ENCODE results near the gene GDPD3. TPM values are rescaled to one million over a fixed set of nuclear protein-coding genes. Genes with fewer than 3 reads are reported as not detected.

Gene GDPD3
- total RNA-seq, 1 donor from 2014 or later: 6.0 TPM

GRCh38 chr16:30068333-30068732, 45.0 kb downstream of the GDPD3 start:
- H3K27ac Mint-ChIP-seq: peak overlapping the region; percentile 75
- peak overlapping the region; percentile 70 for H3K4me3 Mint-ChIP-seq
- no peaks in the 10 kb centered on the region for H3K9me3 Mint-ChIP-seq
- intact Hi-C loops (cut with micrococcal nuclease): no loop called here
- H3K4me1 Mint-ChIP-seq: peaks cover 41% of the 10 kb centered on the region
- no peaks in the 10 kb centered on the region for H3K27me3 Mint-ChIP-seq
- peaks cover 73% of the 10 kb centered on the region for H3K36me3 Mint-ChIP-seq (ENCODE audit: low read depth)
- no peak for DNase-seq

DNA sequence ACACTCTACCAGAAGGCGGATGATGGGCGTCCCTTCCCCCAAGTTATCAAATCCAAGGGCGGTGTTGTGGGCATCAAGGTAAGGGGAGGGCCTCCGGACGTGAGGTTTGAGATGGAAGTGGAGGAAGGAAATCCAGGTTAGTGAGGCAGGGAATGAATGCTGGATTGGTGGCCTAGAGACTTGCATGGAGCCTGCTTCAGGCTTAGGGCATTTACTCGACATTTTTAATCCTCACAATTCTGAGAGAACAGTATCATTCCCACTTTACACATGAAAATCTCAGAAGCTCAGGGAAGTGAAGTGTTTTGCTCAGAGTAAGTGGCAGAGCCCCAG, 45.8 kb downstream of the GDPD3 start:
- intact Hi-C loops (cut with micrococcal nuclease): no loop called here
- peak overlapping the region; percentile 99 for H3K27ac Mint-ChIP-seq

DNA sequence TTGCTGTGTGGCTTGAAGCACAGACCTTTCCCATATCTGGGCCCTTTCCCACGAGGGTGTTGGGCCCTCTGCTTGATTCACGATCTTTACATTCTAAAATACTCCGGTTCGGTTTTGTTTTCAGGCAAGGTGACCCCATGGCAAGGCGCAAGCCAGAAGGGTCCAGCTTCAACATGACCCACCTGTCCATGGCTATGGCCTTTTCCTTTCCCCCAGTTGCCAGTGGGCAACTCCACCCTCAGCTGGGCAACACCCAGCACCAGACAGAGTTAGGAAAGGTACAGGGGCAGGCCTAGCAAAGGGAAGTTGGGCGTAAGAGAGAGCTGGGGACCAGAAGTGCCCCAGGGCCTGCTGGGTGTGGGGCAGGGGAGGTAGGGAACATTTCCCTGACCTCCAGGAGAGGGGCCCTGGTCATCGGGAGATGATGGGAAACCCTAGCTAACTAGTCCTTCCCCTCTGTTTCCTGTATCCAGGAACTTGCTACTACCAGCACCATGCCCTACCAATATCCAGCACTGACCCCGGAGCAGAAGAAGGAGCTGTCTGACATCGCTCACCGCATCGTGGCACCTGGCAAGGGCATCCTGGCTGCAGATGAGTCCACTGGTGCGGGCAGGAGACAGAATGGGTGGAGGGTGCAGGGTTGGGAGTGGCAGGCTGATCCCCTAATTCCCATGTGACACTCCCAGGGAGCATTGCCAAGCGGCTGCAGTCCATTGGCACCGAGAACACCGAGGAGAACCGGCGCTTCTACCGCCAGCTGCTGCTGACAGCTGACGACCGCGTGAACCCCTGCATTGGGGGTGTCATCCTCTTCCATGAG, 46.4 kb downstream of the GDPD3 start:
- intact Hi-C loops (cut with micrococcal nuclease): no loop called here
- peak overlapping the region; percentile 99 for H3K27ac Mint-ChIP-seq
- H3K36me3 Mint-ChIP-seq (ENCODE audit: low read depth): peaks cover 68% of the 10 kb centered on the region
- H3K9me3 Mint-ChIP-seq: no peaks in the 10 kb centered on the region
- peak overlapping the region; percentile 92 for H3K4me3 Mint-ChIP-seq
- peaks cover 38% of the 10 kb centered on the region for H3K4me1 Mint-ChIP-seq
- DNase-seq: no peak
- H3K27me3 Mint-ChIP-seq: no peaks in the 10 kb centered on the region

More for the DNA sequence above, 45.8 kb downstream of the GDPD3 start:
- Mint-ChIP-seq H3K27me3 (no peaks in the 10 kb centered on the region), H3K9me3 (no peaks in the 10 kb centered on the region), H3K4me1 (peaks cover 41% of the 10 kb centered on the region), H3K36me3 (ENCODE audit: low read depth) (peaks cover 71% of the 10 kb centered on the region), H3K4me3 (peak overlapping the region; percentile 92)
- no peak for DNase-seq

GRCh38 chr16:30065943-30066760, 47.2 kb downstream of the GDPD3 start:
- peaks cover 37% of the 10 kb centered on the region for H3K4me1 Mint-ChIP-seq
- peak overlapping the region; percentile 99 for H3K27ac Mint-ChIP-seq
- H3K9me3 Mint-ChIP-seq: no peaks in the 10 kb centered on the region
- no peaks in the 10 kb centered on the region for H3K27me3 Mint-ChIP-seq
- DNase-seq: no peak
- H3K4me3 Mint-ChIP-seq: peak overlapping the region; percentile 92
- intact Hi-C loops (cut with micrococcal nuclease): loop anchor here (1.0 to 2.0 kb wide), 3 partner anchors 9 to 69 kb away; partner anchors contain the start of genes INO80E and PPP4C
- H3K36me3 Mint-ChIP-seq (ENCODE audit: low read depth): peaks cover 59% of the 10 kb centered on the region

GRCh38 chr16:30065102-30065942, 48.0 kb downstream of the GDPD3 start, which contains the start of gene ALDOA:
Gene ALDOA (plus strand): TSS chr16:30065760. CDS start chr16:30066898, 1,138 bp downstream.
- H3K9me3 Mint-ChIP-seq: no peaks in the 10 kb centered on the region
- H3K4me3 Mint-ChIP-seq: peak within 1 kb of the TSS; percentile 92
- peaks cover 54% of the 10 kb centered on the region for H3K36me3 Mint-ChIP-seq (ENCODE audit: low read depth)
- DNase-seq: peak; percentile 99
- peak within 1 kb of the TSS; percentile 99 for H3K27ac Mint-ChIP-seq
- H3K27me3 Mint-ChIP-seq: no peaks in the 10 kb centered on the region
- intact Hi-C loops (cut with micrococcal nuclease): loop anchor here (1.0 to 2.0 kb wide), 3 partner anchors 10 to 69 kb away; partner anchors contain the start of genes INO80E and PPP4C
- peaks cover 35% of the 10 kb centered on the region for H3K4me1 Mint-ChIP-seq

- Mint-ChIP-seq H3K27ac (peak overlapping the region; percentile 99), H3K4me1 (peaks cover 31% of the 10 kb centered on the region), H3K9me3 (no peaks in the 10 kb centered on the region), H3K4me3 (peak overlapping the region; percentile 92), H3K36me3 (ENCODE audit: low read depth) (peaks cover 50% of the 10 kb centered on the region), H3K27me3 (no peaks in the 10 kb centered on the region)
- intact Hi-C loops (cut with micrococcal nuclease): loop anchor here (1.0 to 2.0 kb wide), 4 partner anchors 11 to 68 kb away; partner anchors contain the start of genes INO80E and PPP4C
- no peak for DNase-seq
Measured at GRCh38 chr16:30064729-30065101, 48.6 kb downstream of the GDPD3 start.

DNA sequence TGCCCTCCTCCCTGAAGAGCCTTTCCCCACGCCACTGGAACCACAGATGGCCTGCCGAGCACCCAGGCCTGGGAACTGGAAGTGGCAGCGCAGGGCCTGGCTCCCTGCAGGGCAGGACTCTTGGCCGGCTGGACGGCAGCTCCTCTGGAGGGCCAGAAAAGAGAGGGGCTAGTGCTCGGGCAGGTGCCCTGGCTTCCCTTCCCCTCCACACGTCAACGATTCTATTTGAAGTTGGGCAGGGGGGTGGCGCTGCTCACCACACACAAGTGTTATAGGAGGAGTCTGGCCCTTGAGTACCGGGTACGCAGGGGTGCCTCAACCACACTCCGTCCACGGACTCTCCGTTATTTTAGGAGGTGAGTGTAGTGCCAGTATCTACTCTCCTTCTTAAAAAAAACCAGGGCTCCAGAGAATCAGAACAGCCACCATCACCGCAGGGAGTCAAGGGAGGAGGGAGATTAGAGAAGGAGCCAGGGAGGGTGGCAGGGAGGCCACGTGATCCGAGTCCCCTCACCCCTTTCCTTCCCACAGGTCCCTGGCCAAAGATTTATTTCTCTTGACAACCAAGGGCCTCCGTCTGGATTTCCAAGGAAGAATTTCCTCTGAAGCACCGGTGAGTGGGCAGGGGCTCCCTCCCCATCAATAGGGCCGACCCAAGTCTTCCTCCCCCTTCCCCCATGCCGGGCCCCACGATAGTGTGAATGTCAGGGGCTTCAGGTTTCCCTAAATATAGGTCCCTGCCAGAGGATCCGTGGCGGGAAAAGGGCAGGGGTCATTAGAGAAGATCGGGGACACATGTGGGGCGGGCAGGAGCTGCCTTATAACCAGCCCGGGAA, 49.2 kb downstream of the GDPD3 start:
- Mint-ChIP-seq H3K27me3 (no peaks in the 10 kb centered on the region), H3K36me3 (ENCODE audit: low read depth) (peaks cover 44% of the 10 kb centered on the region), H3K27ac (peak overlapping the region; percentile 99), H3K9me3 (no peaks in the 10 kb centered on the region), H3K4me3 (peak overlapping the region; percentile 92), H3K4me1 (peaks cover 26% of the 10 kb centered on the region)
- peak; percentile 90 for DNase-seq
- intact Hi-C loops (cut with micrococcal nuclease): loop anchor here (1.0 to 2.0 kb wide), 2 partner anchors 11 to 67 kb away; partner anchors contain the start of gene INO80E

DNA sequence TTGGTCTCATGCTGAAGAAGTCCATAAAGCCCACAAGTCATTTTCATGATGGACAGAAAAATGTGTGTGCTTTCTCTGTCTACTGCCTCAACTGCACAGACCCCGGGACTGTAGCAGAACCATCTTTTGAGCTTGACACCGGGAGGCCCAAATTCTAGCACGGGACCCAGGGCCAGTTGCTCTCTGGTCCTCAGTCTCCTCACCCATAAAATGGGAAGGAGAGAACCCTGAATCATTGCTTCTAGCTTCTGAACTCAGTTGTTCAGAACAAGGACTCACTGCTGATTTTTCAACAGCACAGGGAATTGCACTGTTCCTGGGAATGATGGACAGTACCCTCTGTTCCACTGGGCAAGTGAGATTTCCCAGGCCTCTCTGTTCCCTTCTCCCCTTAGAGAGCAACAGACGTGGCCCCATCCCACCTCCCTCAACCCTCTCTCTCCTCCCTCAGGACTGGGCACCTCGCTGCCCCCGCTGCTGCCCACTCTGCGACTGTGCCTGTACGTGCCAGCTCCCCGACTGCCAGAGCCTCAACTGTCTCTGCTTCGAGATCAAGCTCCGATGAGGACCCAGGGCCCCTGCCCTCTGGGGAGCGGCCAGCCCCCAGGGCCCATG, 50.0 kb downstream of the GDPD3 start:
- H3K27ac Mint-ChIP-seq: peak overlapping the region; percentile 99
- peaks cover 38% of the 10 kb centered on the region for H3K36me3 Mint-ChIP-seq (ENCODE audit: low read depth)
- H3K27me3 Mint-ChIP-seq: no peaks in the 10 kb centered on the region
- intact Hi-C loops (cut with micrococcal nuclease): no loop called here
- H3K4me3 Mint-ChIP-seq: peak overlapping the region; percentile 92
- DNase-seq: no peak
- no peaks in the 10 kb centered on the region for H3K9me3 Mint-ChIP-seq
- peaks cover 18% of the 10 kb centered on the region for H3K4me1 Mint-ChIP-seq

- Mint-ChIP-seq H3K9me3 (no peaks in the 10 kb centered on the region), H3K4me3 (no peak overlapping the region), H3K27ac (no peak overlapping the region), H3K27me3 (no peaks in the 10 kb centered on the region), H3K4me1 (peaks cover 3% of the 10 kb centered on the region), H3K36me3 (ENCODE audit: low read depth) (peaks cover 18% of the 10 kb centered on the region)
- DNase-seq: no peak
- intact Hi-C loops (cut with micrococcal nuclease): no loop called here
Measured at GRCh38 chr16:30060836-30061554, 52.3 kb downstream of the GDPD3 start.

DNA sequence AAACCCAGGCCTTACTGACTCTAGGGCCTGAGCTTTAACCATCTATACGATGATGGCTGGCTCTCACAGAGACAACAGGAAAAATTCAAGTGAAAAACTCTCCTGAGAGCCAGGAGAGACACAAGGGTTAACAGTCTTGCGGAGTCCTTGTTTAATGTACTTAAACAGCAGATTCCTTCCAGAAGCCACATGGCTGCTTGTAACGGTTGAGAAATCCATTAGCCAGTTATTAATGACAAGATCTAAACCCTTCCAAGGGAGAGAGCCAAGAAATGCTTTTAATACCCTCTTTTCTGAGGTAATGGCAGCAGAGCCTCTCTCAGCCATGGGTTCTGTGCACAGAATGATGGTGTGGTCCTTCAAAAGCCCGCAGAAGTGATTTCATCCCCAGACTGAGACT, 53.0 kb downstream of the GDPD3 start:
- H3K9me3 Mint-ChIP-seq: no peaks in the 10 kb centered on the region
- no peak overlapping the region for H3K27ac Mint-ChIP-seq
- H3K36me3 Mint-ChIP-seq (ENCODE audit: low read depth): peaks cover 13% of the 10 kb centered on the region
- H3K4me1 Mint-ChIP-seq: peaks cover 4% of the 10 kb centered on the region
- no peaks in the 10 kb centered on the region for H3K27me3 Mint-ChIP-seq
- DNase-seq: no peak
- intact Hi-C loops (cut with micrococcal nuclease): no loop called here
- no peak overlapping the region for H3K4me3 Mint-ChIP-seq

- Mint-ChIP-seq H3K27ac (no peak overlapping the region), H3K27me3 (no peaks in the 10 kb centered on the region), H3K4me1 (peaks cover 31% of the 10 kb centered on the region), H3K4me3 (peak overlapping the region; percentile 50), H3K36me3 (ENCODE audit: low read depth) (no peaks in the 10 kb centered on the region), H3K9me3 (no peaks in the 10 kb centered on the region)
- intact Hi-C loops (cut with micrococcal nuclease): loop anchor here (10.0 kb wide), 1 partner anchor 240 kb away; the partner anchor contains the start of genes PAGR1 and PRRT2
- DNase-seq: peak; percentile 88
Measured at GRCh38 chr16:30054959-30055553, 58.3 kb downstream of the GDPD3 start.

All from activated CD4-positive, alpha-beta T cell treated with anti-CD3 and anti-CD28 coated beads, Interleukin-2, amount 10 ng/mL, durations not matched to agents 24 days and 14 days (primary cell).